IPS-15b (cell line): ENCODE measurements around the gene TMEM45A.

Experiments
- H3K27me3 ChIP-seq: one replicate; pipeline ENCODE4 v1.6.1; 2013; ENCODE audit warnings: low read length; ENCODE audit not compliant: control insufficient read depth, insufficient read depth
- H3K36me3 ChIP-seq: one replicate; pipeline ENCODE4 v1.6.1; 2013; ENCODE audit warnings: low read length; ENCODE audit not compliant: control insufficient read depth, insufficient read depth
- H3K4me1 ChIP-seq: one replicate; pipeline ENCODE4 v1.6.1; 2013; ENCODE audit warnings: mild to moderate bottlenecking, low read length; ENCODE audit not compliant: control insufficient read depth, insufficient read depth
- H3K4me3 ChIP-seq: one replicate; pipeline ENCODE4 v1.5.1; 2013; ENCODE audit warnings: low read depth, low read length
- H3K9ac ChIP-seq: one replicate; pipeline ENCODE4 v1.6.1; 2013; ENCODE audit warnings: low read depth, mild to moderate bottlenecking, low read length
- H3K9me3 ChIP-seq: one replicate; pipeline ENCODE4 v1.6.1; 2013; ENCODE audit warnings: mild to moderate bottlenecking, low read length; ENCODE audit not compliant: control insufficient read depth, insufficient read depth

Gene TMEM45A

DNA sequence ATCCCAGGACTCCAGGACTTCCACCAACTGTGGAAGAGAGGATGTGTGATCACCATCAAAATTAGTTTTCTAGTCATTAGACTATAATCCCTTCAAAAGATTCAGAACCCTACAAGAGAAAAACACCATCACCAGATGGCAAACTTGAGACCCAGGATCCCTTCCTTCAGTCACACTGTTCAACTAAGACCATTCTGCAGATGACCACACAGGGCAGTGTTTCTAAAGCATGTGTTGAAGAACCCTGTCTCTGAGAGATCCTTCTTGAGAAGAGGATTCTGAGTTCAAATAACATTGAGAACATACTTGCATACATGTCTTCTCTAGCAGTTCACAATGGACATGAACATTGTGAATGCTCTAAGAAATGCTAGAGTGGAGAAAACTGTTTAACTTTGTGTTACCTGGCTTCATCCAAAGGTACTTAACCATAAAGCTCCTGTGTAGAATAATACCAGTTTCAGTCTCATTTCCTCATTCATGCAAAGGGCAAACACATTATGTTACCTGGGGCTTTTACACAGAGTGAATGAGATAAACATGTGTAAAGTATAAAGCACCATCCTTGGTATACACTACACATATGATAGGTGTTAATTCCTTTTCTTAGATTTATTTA, 114.6 kb downstream of the TMEM45A start:
- Histone ChIP-seq H3K4me3 (no peak overlapping the region), H3K27me3 (no peaks in the 10 kb centered on the region), H3K4me1 (peaks cover 3% of the 10 kb centered on the region), H3K9ac (no peak overlapping the region), H3K9me3 (no peaks in the 10 kb centered on the region), H3K36me3 (no peaks in the 10 kb centered on the region)

- Histone ChIP-seq H3K9ac (no peak within 1 kb of the TSS), H3K36me3 (no peaks in the 10 kb centered on the region), H3K4me3 (no peak within 1 kb of the TSS), H3K9me3 (no peaks in the 10 kb centered on the region), H3K27me3 (no peaks in the 10 kb centered on the region), H3K4me1 (no peaks in the 10 kb centered on the region)
These were observed 116.9 kb downstream of the TMEM45A start, which contains the start of gene ADGRG7 for GRCh38 chr3:100609305-100609704. Gene ADGRG7 (plus strand): TSS chr3:100609601. CDS start chr3:100609857, 256 bp downstream.

DNA sequence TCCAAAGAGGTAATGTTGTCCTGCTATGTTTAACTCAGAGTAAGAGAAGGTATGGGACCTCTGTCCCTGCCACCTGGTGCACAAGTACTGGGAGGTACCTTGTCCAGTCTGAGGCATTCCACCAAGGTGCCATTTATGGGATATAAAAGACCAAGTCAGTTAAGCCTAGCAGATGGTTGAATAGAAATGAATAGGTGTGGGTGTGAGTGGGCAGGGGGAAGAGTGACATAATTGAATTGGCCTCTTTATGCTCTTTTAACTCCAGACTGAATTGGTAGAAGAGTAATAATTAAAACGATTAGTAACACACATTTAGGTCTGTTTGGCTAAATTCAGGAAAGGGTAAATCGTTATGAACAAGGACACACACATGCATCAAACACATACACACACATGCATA, 117.5 kb downstream of the TMEM45A start:
- Histone ChIP-seq H3K9me3 (no peaks in the 10 kb centered on the region), H3K4me3 (no peak overlapping the region), H3K36me3 (no peaks in the 10 kb centered on the region), H3K27me3 (no peaks in the 10 kb centered on the region), H3K4me1 (no peaks in the 10 kb centered on the region), H3K9ac (no peak overlapping the region)

DNA sequence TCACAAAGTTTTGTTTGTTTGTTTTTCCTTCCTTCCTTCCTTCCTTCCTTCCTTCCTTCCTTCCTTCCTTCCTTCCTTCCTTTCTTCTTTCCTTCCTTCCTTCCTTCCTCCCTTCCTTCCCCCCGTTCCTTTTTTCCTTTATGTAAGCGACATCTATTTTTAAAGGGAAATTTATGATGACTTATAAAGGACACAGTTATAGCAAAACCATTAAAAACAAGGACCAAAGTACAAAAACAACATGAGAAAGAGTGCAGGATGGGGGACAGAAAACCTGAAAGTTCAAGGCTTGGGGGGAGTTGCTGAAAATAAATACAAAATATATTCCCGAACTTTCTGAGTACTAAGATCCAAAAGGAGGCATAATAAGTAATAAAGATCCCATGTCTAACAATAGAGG, 118.8 kb downstream of the TMEM45A start:
- no peak overlapping the region for H3K9ac ChIP-seq
- H3K9me3 ChIP-seq: no peaks in the 10 kb centered on the region
- H3K36me3 ChIP-seq: no peaks in the 10 kb centered on the region
- H3K4me1 ChIP-seq: no peaks in the 10 kb centered on the region
- no peak overlapping the region for H3K4me3 ChIP-seq
- no peaks in the 10 kb centered on the region for H3K27me3 ChIP-seq

- H3K36me3 ChIP-seq: no peaks in the 10 kb centered on the region
- no peak overlapping the region for H3K4me3 ChIP-seq
- H3K9me3 ChIP-seq: no peaks in the 10 kb centered on the region
These were observed 121.4 kb downstream of the TMEM45A start for GRCh38 chr3:100613721-100614390.

GRCh38 chr3:100614941-100615340, 122.5 kb downstream of the TMEM45A start:
- Histone ChIP-seq H3K27me3 (no peaks in the 10 kb centered on the region), H3K36me3 (no peaks in the 10 kb centered on the region), H3K9me3 (no peaks in the 10 kb centered on the region), H3K9ac (no peak overlapping the region), H3K4me3 (no peak overlapping the region), H3K4me1 (no peaks in the 10 kb centered on the region)

More at GRCh38 chr3:100613721-100614390, 121.4 kb downstream of the TMEM45A start:
- no peak overlapping the region for H3K9ac ChIP-seq
- H3K27me3 ChIP-seq: no peaks in the 10 kb centered on the region
- H3K4me1 ChIP-seq: no peaks in the 10 kb centered on the region

DNA sequence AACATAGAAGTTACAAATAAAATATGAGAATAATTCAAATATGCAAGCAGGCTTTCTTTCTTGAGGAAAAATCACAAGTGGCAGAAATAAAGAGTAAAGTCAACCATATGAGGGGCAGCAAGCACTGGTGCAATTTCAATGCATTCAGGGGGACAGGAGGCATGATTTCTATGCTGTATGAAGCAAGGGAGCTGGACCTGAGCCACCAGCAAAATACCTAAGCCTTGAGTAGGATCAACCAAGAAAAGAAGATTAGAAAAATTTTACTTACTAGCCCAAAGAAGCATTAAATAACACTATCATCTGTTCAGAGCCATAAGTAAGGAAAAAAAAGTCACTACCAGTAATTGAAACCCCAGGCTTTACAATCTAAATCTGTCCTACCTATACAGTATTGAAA, 123.3 kb downstream of the TMEM45A start:
- no peaks in the 10 kb centered on the region for H3K36me3 ChIP-seq
- no peaks in the 10 kb centered on the region for H3K9me3 ChIP-seq
- no peaks in the 10 kb centered on the region for H3K27me3 ChIP-seq
- H3K4me3 ChIP-seq: no peak overlapping the region
- H3K9ac ChIP-seq: no peak overlapping the region
- no peaks in the 10 kb centered on the region for H3K4me1 ChIP-seq

GRCh38 chr3:100621251-100621650, 128.8 kb downstream of the TMEM45A start:
- no peak overlapping the region for H3K4me3 ChIP-seq
- H3K9me3 ChIP-seq: no peaks in the 10 kb centered on the region
- H3K9ac ChIP-seq: no peak overlapping the region
- H3K36me3 ChIP-seq: no peaks in the 10 kb centered on the region
- no peaks in the 10 kb centered on the region for H3K27me3 ChIP-seq
- no peaks in the 10 kb centered on the region for H3K4me1 ChIP-seq
